Neural progenitor cell (in vitro differentiated cells): ENCODE data around the gene LIN28B. TPM values are rescaled to one million over a fixed set of nuclear protein-coding genes. Genes with fewer than 3 reads are reported as not detected.

ENCODE experiments used
- DNase-seq: peaks from one replicate; pipeline ENCODE4 v3.0.0-alpha.2; 2016; ENCODE audit warnings: low spot score
- H2AFZ ChIP-seq: fragments of 200-600 bp; sonication (generic); replicated peaks from 2 replicates; pipeline ENCODE4 v1.6.1; 2016; ENCODE audit warnings: antibody characterized with exemption
- H3F3A ChIP-seq: fragments of 200-600 bp; sonication (generic); 2 replicates; pipeline ENCODE4 v1.6.1; 2016; ENCODE audit warnings: antibody characterized with exemption, low read depth
- H3K27ac ChIP-seq: fragments of 200-600 bp; sonication (generic); 2 replicates; pipeline ENCODE4 v1.5.1; 2016; ENCODE audit warnings: mild to moderate bottlenecking
- H3K27me3 ChIP-seq: fragments of 200-600 bp; sonication (generic); 2 replicates; pipeline ENCODE4 v1.6.1; 2016; ENCODE audit warnings: mild to moderate bottlenecking, moderate library complexity
- H3K36me3 ChIP-seq: fragments of 200-600 bp; sonication (generic); 2 replicates; pipeline ENCODE4 v1.5.1; 2016
- H3K4me1 ChIP-seq: fragments of 200-600 bp; sonication (generic); 2 replicates; pipeline ENCODE4 v1.6.1; 2016; ENCODE audit warnings: mixed run types
- H3K4me2 ChIP-seq: fragments of 200-600 bp; sonication (generic); 2 replicates; pipeline ENCODE4 v1.6.1; 2016
- H3K4me3 ChIP-seq: fragments of 200-600 bp; sonication (generic); 2 replicates; pipeline ENCODE4 v1.5.1; 2016
- H3K79me2 ChIP-seq: fragments of 200-600 bp; sonication (generic); 2 replicates; pipeline ENCODE4 v1.6.1; 2016; ENCODE audit warnings: low read depth
- H3K9ac ChIP-seq: fragments of 200-600 bp; sonication (generic); 2 replicates; pipeline ENCODE4 v1.6.1; 2016
- H3K9me3 ChIP-seq: fragments of 200-600 bp; sonication (generic); 2 replicates; pipeline ENCODE4 v1.5.1; 2016; ENCODE audit warnings: low read depth
- H4K20me1 ChIP-seq: fragments of 200-600 bp; sonication (generic); 2 replicates; pipeline ENCODE4 v1.6.1; 2016; ENCODE audit warnings: low read depth
- H3K27ac Mint-ChIP-seq: 3 replicates; pipeline ENCODE4 v1.8.0; 2021; ENCODE audit warnings: mixed read lengths
- H3K27me3 Mint-ChIP-seq: 2 replicates; pipeline ENCODE4 v1.8.0; 2022; ENCODE audit warnings: low read depth, mild to moderate bottlenecking, inconsistent platforms, moderate library complexity, mixed read lengths; ENCODE audit not compliant: insufficient read depth
- H3K36me3 Mint-ChIP-seq: 3 replicates; pipeline ENCODE4 v1.8.0; 2021; ENCODE audit warnings: mixed read lengths
- H3K4me1 Mint-ChIP-seq: 3 replicates; pipeline ENCODE4 v1.8.0; 2021; ENCODE audit warnings: mixed read lengths
- H3K4me3 Mint-ChIP-seq: 3 replicates; pipeline ENCODE4 v1.8.0; 2021; ENCODE audit warnings: mild to moderate bottlenecking, moderate library complexity, mixed read lengths
- H3K9me3 Mint-ChIP-seq: 3 replicates; pipeline ENCODE4 v1.8.0; 2020; ENCODE audit warnings: mixed read lengths
- EZH2 ChIP-seq: fragments of 200-600 bp; sonication (generic); IDR thresholded peaks from 2 replicates; pipeline ENCODE4 v1.6.1; 2017; ENCODE audit warnings: antibody characterized with exemption, mild to moderate bottlenecking, moderate library complexity
- EZH2phosphoT487 ChIP-seq: fragments of 200-600 bp; sonication (generic); IDR thresholded peaks from 2 replicates; pipeline ENCODE4 v1.6.1; 2017; ENCODE audit warnings: antibody characterized with exemption
- total RNA-seq: library from RNA; depleted of rRNA; stranded (reverse); fragments of >200 nt; gene quantifications from 2 replicates; pipeline ENCODE4 v1.2.3, GENCODE V29; 2015; ENCODE audit warnings: low replicate concordance
- TF ChIP-seq, protein P1 (sequence below): fragments of 200-600 bp; sonication (generic); IDR thresholded peaks from 2 replicates; pipeline ENCODE4 v1.5.1; 2017; ENCODE audit warnings: antibody characterized with exemption, mild to moderate bottlenecking

The LIN28B gene
- total RNA-seq, 1 donor from 2014 or later, result 165 TPM

DNA sequence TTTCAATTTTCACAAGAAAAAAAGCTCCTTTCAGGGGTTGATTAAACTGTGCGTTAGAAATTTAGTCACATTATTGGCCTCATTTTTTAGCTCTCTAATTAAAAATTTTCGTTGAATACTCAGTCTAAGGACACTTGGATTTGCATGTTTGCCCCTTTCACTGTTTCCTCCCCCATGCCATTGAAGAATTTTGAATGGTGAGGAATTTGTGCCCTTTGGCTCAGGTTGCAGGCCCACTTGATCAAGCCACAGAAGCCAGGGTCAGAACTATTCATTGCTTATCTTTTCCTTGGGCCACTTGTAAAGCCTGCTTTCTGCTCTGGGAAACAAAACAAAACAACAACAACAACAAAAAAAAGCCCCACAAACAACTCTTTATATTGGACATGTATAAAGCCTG is 12.2 kb downstream of the LIN28B start:
- H4K20me1 ChIP-seq, result peaks cover 26% of the 10 kb centered on the region
- H3K4me2 ChIP-seq, result peak overlapping the region; percentile 71
- H2AFZ ChIP-seq, result no peak overlapping the region
- H3F3A ChIP-seq, result peaks cover 47% of the 10 kb centered on the region
- Mint-ChIP-seq H3K9me3 (peaks cover 1% of the 10 kb centered on the region), H3K27me3 (no peaks in the 10 kb centered on the region), H3K36me3 (peaks cover 5% of the 10 kb centered on the region), H3K4me3 (peak overlapping the region; percentile 72), H3K27ac (peak overlapping the region; percentile 93), H3K4me1 (peaks cover 32% of the 10 kb centered on the region)
- H3K4me3 ChIP-seq, result peak overlapping the region; percentile 31
- H3K79me2 ChIP-seq, result peaks cover 100% of the 10 kb centered on the region
- DNase-seq, result peak; percentile 68
- H3K36me3 ChIP-seq, result peaks cover 6% of the 10 kb centered on the region
- peak overlapping the region; percentile 89 for H3K27ac ChIP-seq
- peaks cover 43% of the 10 kb centered on the region for H3K4me1 ChIP-seq
- no peaks in the 10 kb centered on the region for H3K27me3 ChIP-seq
- H3K9me3 ChIP-seq, result no peaks in the 10 kb centered on the region
- no peak overlapping the region for H3K9ac ChIP-seq
- TF ChIP-seq EZH2 (no peak), EZH2phosphoT487 (no peak)
- TF ChIP-seq, protein P1, sequence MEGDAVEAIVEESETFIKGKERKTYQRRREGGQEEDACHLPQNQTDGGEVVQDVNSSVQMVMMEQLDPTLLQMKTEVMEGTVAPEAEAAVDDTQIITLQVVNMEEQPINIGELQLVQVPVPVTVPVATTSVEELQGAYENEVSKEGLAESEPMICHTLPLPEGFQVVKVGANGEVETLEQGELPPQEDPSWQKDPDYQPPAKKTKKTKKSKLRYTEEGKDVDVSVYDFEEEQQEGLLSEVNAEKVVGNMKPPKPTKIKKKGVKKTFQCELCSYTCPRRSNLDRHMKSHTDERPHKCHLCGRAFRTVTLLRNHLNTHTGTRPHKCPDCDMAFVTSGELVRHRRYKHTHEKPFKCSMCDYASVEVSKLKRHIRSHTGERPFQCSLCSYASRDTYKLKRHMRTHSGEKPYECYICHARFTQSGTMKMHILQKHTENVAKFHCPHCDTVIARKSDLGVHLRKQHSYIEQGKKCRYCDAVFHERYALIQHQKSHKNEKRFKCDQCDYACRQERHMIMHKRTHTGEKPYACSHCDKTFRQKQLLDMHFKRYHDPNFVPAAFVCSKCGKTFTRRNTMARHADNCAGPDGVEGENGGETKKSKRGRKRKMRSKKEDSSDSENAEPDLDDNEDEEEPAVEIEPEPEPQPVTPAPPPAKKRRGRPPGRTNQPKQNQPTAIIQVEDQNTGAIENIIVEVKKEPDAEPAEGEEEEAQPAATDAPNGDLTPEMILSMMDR, result no peak

DNA sequence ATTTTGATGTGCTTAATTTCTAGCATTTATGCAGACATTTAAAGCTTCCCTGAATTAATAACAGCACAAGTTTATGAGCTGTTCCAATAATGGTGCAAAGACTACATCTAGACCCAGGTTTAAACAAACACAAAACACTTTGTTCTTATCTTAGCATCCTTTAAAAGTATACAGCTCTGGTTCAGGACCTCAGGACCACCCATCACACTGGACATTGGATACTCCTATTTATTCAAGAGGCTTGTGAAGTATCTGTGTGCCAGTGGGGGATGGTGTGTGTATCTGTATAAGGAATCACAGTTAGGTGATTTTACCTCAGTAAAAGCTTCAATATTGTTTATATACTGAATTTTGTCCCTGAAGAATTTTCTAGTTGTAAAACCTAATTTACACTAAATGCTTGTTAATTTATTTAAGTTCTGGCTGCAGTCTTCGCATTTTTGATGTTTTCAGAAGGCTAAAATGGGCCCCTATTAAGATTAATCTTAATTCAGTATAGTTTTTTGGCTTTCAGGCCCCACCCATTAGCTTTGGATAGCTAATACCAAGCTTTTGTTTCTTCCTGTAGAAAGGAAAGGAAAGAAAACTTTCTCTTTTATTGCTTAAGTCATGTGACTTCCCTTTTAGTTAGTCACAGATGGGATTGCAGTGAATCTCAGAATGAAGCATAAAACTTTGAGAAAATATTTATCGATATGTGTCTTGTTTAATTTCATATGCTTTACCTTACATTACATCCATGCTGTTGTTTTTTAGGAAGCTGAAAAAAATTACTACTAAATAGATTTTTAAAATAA is 13.1 kb downstream of the LIN28B start:
- Mint-ChIP-seq H3K36me3 (peaks cover 2% of the 10 kb centered on the region), H3K27ac (peak overlapping the region; percentile 61), H3K9me3 (no peaks in the 10 kb centered on the region), H3K4me3 (peak overlapping the region; percentile 31), H3K4me1 (peaks cover 28% of the 10 kb centered on the region), H3K27me3 (no peaks in the 10 kb centered on the region)
- Histone ChIP-seq H3K27me3 (no peaks in the 10 kb centered on the region), H4K20me1 (peaks cover 26% of the 10 kb centered on the region), H3K4me3 (peak overlapping the region; percentile 31), H3K4me1 (peaks cover 43% of the 10 kb centered on the region), H3K27ac (peak overlapping the region; percentile 89), H3K36me3 (peaks cover 6% of the 10 kb centered on the region), H2AFZ (no peak overlapping the region), H3K9me3 (no peaks in the 10 kb centered on the region), H3F3A (peaks cover 47% of the 10 kb centered on the region), H3K4me2 (peak overlapping the region; percentile 71), H3K79me2 (peaks cover 100% of the 10 kb centered on the region), H3K9ac (no peak overlapping the region)
- TF ChIP-seq EZH2 (no peak), EZH2phosphoT487 (no peak)
- TF ChIP-seq, protein P1, result no peak
- peak; percentile 53 for DNase-seq

DNA sequence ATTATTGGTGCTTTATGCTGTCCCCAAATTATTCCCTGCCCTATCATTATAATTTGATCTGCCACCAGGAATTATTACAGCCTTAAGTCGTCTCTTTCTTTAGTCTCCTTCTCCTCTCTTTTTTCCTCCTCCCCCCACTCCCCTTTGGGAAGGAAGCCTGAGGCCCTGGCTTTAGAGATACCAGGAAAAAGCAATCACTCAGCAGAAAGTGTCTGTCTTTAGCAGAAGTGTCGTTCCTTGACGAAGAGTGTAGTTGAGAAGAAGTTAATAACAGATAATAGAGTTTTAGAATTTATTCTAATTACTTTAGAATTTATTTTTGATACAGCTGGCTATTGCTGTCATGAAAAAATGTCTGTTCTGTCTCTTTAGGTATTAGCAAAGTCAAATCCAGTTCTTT is 16.5 kb downstream of the LIN28B start:
- no peak for DNase-seq
- peaks cover 19% of the 10 kb centered on the region for H3K36me3 ChIP-seq
- H3K27ac ChIP-seq, result peak overlapping the region; percentile 17
- peak overlapping the region; percentile 21 for H3K4me2 ChIP-seq
- H3K79me2 ChIP-seq, result peaks cover 100% of the 10 kb centered on the region
- H3K4me3 Mint-ChIP-seq, result no peak overlapping the region
- no peaks in the 10 kb centered on the region for H3K9me3 ChIP-seq
- TF ChIP-seq, protein P1, result no peak
- TF ChIP-seq EZH2phosphoT487, result no peak
- no peak for TF ChIP-seq EZH2
- H3F3A ChIP-seq, result peaks cover 22% of the 10 kb centered on the region
- no peaks in the 10 kb centered on the region for H3K27me3 Mint-ChIP-seq
- H3K27me3 ChIP-seq, result no peaks in the 10 kb centered on the region
- H2AFZ ChIP-seq, result no peak overlapping the region
- peaks cover 41% of the 10 kb centered on the region for H3K4me1 ChIP-seq
- peaks cover 36% of the 10 kb centered on the region for H4K20me1 ChIP-seq
- no peak overlapping the region for H3K9ac ChIP-seq
- H3K4me1 Mint-ChIP-seq, result peaks cover 28% of the 10 kb centered on the region
- no peak overlapping the region for H3K27ac Mint-ChIP-seq
- peaks cover 19% of the 10 kb centered on the region for H3K36me3 Mint-ChIP-seq
- H3K4me3 ChIP-seq, result no peak overlapping the region
- H3K9me3 Mint-ChIP-seq, result peaks cover 2% of the 10 kb centered on the region
